Measurements from ENCODE around the gene AIDA. TPM values are rescaled to one million over a fixed set of nuclear protein-coding genes. Genes with fewer than 3 reads are reported as not detected.

AIDA gene
- total and polyA plus RNA-seq, 2 donors (not counting 1 experiment from before 2014, with no cell fraction given) = 67.9 to 153 TPM

DNA sequence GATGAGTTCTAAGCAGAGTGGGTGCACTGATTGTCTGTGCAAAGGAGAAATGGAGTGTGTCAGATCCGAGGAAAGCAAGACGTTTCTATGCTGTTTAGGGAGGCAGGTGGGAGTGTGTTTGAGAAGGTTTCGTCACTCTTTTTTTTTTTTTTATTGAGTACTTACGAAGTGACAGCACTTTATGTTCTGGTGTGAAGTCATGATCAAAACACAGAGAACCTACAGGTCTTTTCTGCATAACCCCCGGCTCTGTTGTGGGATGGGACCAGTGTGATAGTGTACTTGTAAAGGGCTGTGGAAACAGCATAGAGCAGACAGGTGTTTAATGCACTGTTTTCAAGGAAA is 67.7 kb downstream of the AIDA start:
- Histone ChIP-seq H3K4me1 (ENCODE audit: control insufficient read depth, extremely low read depth, insufficient read depth, low read length) (no peaks in the 10 kb centered on the region), H3K79me2 (ENCODE audit: control insufficient read depth, insufficient read depth, low read length) (peaks cover 12% of the 10 kb centered on the region), H3K9me3 (ENCODE audit: control insufficient read depth, insufficient read depth, low read depth, low read length) (no peaks in the 10 kb centered on the region), H3K27me3 (ENCODE audit: control insufficient read depth, insufficient read depth, low read length) (no peaks in the 10 kb centered on the region), H3K4me3 (replicated peaks in 1 of 4; ENCODE audit: control extremely low read depth in 1 of 4, insufficient read depth in 1 of 4, low read depth in 3 of 4, low read length in 4 of 4) (peak overlapping the region; percentile 74 to 100 (median 96)), H3K27ac (ENCODE audit: insufficient read depth, low read length) (peak overlapping the region; percentile 99), H3K4me2 (ENCODE audit: extremely low read depth, insufficient read depth, low read length) (peak overlapping the region; percentile 97), H3K9ac (ENCODE audit: insufficient read depth, low read length) (peak overlapping the region; percentile 95), H2AFZ (ENCODE audit: low read length) (peak overlapping the region; percentile 90), H4K20me1 (ENCODE audit: control insufficient read depth, extremely low read depth, insufficient read depth, low read length) (no peaks in the 10 kb centered on the region), H3K36me3 (ENCODE audit: control insufficient read depth, insufficient read depth, low read length) (no peaks in the 10 kb centered on the region)
- DNase-seq (ENCODE audit: low read depth in 2 of 2) = peak in 1 of 2 donors; percentile 24
- no peak for TF ChIP-seq EZH2 (IDR thresholded peaks at IDR 0.05; ENCODE audit: low read length, missing control alignments)
- no peak for TF ChIP-seq CTCF (conservative IDR thresholded peaks at IDR 0.05 in 1 of 2, IDR thresholded peaks at IDR 0.05 in 1 of 2; ENCODE audit: low read depth in 1 of 2, low read length in 2 of 2)

DNA sequence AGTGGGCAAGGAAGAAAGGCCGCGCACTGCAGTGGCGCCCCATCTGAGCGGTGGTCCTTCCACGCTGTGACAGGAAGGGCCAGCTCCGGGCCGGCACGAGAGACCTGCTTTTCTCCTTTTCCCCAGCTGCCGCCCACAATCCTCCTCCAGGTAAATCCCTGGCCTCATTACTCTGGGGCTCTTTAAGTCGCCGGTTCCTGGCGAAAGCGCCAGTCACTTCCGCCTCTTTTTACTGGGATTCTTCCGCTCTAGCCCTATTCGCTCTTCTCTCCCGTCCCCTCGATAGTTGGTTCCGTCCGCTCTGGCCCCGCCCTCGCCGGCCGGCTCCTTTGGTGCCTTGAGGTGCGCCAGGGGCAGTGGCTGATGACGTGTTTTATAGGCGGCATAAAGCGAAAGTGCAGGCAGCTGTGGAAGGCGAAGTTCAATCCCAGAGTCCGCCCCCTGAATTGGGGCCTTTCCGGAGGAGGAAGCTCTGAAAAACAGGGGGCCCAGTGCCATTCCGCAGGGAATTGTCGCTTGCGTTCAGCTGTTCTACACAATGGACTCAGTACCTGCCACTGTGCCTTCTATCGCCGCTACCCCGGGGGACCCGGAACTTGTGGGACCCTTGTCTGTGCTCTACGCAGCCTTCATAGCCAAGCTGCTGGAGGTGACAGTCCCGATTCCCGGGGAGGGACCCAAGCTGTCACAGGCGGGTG is 68.2 kb downstream of the AIDA start:
- Histone ChIP-seq H4K20me1 (ENCODE audit: control insufficient read depth, extremely low read depth, insufficient read depth, low read length) (no peaks in the 10 kb centered on the region), H3K79me2 (ENCODE audit: control insufficient read depth, insufficient read depth, low read length) (peaks cover 12% of the 10 kb centered on the region), H3K4me1 (ENCODE audit: control insufficient read depth, extremely low read depth, insufficient read depth, low read length) (no peaks in the 10 kb centered on the region), H3K36me3 (ENCODE audit: control insufficient read depth, insufficient read depth, low read length) (no peaks in the 10 kb centered on the region), H3K9ac (ENCODE audit: insufficient read depth, low read length) (peak overlapping the region; percentile 95), H3K27me3 (ENCODE audit: control insufficient read depth, insufficient read depth, low read length) (no peaks in the 10 kb centered on the region), H3K4me2 (ENCODE audit: extremely low read depth, insufficient read depth, low read length) (peak overlapping the region; percentile 97), H3K9me3 (ENCODE audit: control insufficient read depth, insufficient read depth, low read depth, low read length) (no peaks in the 10 kb centered on the region), H3K4me3 (replicated peaks in 1 of 4; ENCODE audit: control extremely low read depth in 1 of 4, insufficient read depth in 1 of 4, low read depth in 3 of 4, low read length in 4 of 4) (peak overlapping the region; percentile 74 to 100 (median 96)), H3K27ac (ENCODE audit: insufficient read depth, low read length) (peak overlapping the region; percentile 99), H2AFZ (ENCODE audit: low read length) (peak overlapping the region; percentile 90)
- peak; percentile 99 for DNase-seq (ENCODE audit: low read depth in 2 of 2)
- TF ChIP-seq CTCF (conservative IDR thresholded peaks at IDR 0.05 in 1 of 2, IDR thresholded peaks at IDR 0.05 in 1 of 2; ENCODE audit: low read depth in 1 of 2, low read length in 2 of 2) (no peak), EZH2 (IDR thresholded peaks at IDR 0.05; ENCODE audit: low read length, missing control alignments) (no peak)

GRCh38 chr1:222643606-222643937 is 68.7 kb downstream of the AIDA start:
- no peaks in the 10 kb centered on the region for H4K20me1 ChIP-seq (ENCODE audit: control insufficient read depth, extremely low read depth, insufficient read depth, low read length)
- no peak for DNase-seq (ENCODE audit: low read depth in 2 of 2)
- H3K79me2 ChIP-seq (ENCODE audit: control insufficient read depth, insufficient read depth, low read length) = peaks cover 12% of the 10 kb centered on the region
- peak overlapping the region; percentile 95 for H3K9ac ChIP-seq (ENCODE audit: insufficient read depth, low read length)
- peak overlapping the region; percentile 87 for H2AFZ ChIP-seq (ENCODE audit: low read length)
- peak overlapping the region; percentile 99 for H3K27ac ChIP-seq (ENCODE audit: insufficient read depth, low read length)
- H3K27me3 ChIP-seq (ENCODE audit: control insufficient read depth, insufficient read depth, low read length) = no peaks in the 10 kb centered on the region
- H3K36me3 ChIP-seq (ENCODE audit: control insufficient read depth, insufficient read depth, low read length) = no peaks in the 10 kb centered on the region
- no peaks in the 10 kb centered on the region for H3K9me3 ChIP-seq (ENCODE audit: control insufficient read depth, insufficient read depth, low read depth, low read length)
- TF ChIP-seq CTCF (conservative IDR thresholded peaks at IDR 0.05 in 1 of 2, IDR thresholded peaks at IDR 0.05 in 1 of 2; ENCODE audit: low read depth in 1 of 2, low read length in 2 of 2) = no peak
- no peak for TF ChIP-seq EZH2 (IDR thresholded peaks at IDR 0.05; ENCODE audit: low read length, missing control alignments)
- no peaks in the 10 kb centered on the region for H3K4me1 ChIP-seq (ENCODE audit: control insufficient read depth, extremely low read depth, insufficient read depth, low read length)
- H3K4me3 ChIP-seq (replicated peaks in 1 of 4; ENCODE audit: control extremely low read depth in 1 of 4, insufficient read depth in 1 of 4, low read depth in 3 of 4, low read length in 4 of 4) = peak overlapping the region; percentile 74 to 100 (median 96)
- H3K4me2 ChIP-seq (ENCODE audit: extremely low read depth, insufficient read depth, low read length) = peak overlapping the region; percentile 93

All from fibroblast of lung (primary cell).